GM18873 (cell line): Measurements from ENCODE around the gene FYN.
"Not testable (repeated sequence)": the region's sequence is repeated elsewhere in the genome, so short reads cannot be mapped to it uniquely, and the experiment has no call there.

ENCODE experiments used
- ATAC-seq: cut with Tn5 transposase; IDR thresholded peaks from one replicate; pipeline ENCODE4 v1.9.1; 2021; ENCODE audit warnings: mild to moderate bottlenecking, moderate library complexity, moderate number of reproducible peaks; ENCODE audit not compliant: unreplicated experiment, low FRiP score

Gene FYN

DNA sequence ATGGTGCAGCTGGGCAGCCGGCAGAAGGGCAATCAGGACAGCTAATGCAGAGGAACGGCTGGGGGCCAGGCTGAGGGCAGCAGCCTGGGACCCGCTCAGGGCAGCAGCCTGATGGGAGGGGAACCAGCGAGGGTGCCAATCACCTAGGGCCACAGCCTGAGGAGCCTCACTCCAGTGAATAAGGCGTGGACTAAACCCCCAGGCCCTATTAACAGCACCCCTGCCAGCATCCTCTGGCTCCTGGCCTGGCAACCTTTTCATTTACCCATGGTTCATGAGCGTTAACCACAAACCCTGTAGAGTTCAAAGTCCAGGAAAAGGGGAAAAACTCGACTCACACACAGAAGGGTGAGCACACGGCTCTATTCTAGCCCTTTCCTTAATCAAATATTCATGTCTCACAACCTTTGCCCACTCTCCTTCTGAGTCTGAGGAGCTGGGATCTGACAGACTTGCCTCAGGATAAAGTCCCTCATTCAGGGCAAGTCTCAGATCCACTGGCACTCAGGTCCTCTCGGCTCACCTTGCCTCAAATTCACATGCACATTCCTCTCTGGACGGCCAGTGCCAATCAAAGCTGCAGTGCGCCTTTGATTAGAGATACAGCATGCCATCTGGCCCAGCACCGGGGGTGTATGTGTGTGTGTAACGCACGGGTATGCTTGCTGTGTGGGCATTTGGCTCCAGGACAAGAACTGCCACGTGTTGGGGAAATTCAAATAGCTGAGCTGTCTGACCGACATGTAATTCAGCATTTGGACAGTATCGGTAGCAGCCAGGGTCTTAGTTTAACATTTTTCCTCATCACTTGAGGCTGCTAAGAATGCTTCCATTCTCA is 180.7 kb downstream of the FYN start:
- ATAC-seq: no peak

DNA sequence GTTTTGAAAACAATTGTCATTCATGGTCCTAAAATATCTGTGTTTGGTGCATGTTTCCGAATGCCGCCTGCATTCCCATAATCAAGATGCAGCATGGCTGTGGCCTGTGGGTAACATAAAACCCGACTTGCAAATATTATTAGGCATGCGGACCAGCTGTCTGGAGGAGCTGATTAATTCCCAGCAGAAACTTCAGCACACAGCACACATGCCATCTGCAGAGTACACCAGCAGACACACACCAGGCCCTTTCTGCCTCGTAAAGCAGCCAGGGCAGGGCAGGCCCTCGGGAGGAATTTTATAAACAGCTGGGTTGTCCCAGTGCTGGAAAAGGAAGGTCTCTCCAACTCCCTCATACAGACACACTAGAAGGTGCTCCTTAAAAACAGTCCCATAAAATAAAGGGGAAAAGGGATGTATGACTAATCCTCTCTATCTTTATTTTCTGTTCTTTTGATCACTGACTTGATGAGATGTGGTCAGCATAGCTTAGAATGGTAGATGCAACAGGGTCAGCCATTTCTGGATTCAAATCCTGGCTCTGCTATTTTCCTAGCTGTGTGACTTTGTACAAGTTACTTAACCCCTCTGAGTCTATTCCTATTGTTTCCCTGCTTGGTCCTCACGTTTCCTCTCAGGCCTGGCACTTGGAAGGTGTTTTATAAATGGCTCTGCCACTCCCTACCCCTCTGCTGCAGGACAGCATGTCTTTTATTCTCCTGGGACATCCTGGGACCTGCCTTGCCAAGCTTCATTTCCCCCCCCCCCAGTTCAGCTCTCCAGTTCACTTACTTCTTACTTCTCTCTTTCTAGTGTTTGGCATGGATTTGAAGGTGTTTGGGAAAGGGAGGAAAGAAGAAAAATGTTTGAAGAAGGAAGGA is 181.7 kb downstream of the FYN start:
- ATAC-seq: no peak

DNA sequence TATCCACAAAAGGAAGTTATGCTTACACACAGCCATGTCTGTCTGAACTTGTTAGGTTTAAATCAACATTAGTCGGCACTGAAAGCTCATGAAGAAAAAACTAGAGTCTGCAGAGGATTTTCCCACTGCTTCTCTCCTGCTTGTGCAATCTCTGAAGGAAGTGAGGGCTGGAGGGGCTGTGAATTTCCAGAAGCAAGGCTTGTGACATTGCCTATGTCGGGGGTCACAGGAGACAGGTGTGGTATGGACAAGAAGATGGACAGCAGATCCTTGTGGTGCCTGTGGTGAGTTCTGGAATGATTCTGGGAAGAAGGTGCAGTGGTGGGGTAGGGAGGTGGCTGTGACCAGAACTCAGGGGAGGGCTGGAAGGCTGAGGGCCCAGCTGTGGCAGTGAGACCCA is 183.3 kb downstream of the FYN start:
- no peak for ATAC-seq

DNA sequence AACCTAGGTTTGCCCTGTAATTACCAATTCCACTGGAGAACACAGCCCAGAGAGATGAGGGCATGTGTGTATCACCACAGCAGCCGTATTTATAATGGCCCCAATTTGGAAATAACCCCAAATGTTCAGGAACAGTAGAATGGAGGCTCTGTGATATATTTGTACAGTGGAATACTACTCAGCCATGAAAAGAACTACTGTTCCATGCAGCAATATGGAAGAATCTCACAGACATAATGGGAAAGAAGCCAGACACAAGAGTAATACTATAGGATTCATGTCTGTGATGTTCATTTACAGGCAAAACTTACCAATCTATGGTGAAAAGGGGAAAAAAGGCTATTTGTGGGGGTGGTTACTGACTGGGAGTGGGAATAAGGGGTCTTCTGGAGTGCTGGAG is 183.8 kb downstream of the FYN start:
- no peak for ATAC-seq

DNA sequence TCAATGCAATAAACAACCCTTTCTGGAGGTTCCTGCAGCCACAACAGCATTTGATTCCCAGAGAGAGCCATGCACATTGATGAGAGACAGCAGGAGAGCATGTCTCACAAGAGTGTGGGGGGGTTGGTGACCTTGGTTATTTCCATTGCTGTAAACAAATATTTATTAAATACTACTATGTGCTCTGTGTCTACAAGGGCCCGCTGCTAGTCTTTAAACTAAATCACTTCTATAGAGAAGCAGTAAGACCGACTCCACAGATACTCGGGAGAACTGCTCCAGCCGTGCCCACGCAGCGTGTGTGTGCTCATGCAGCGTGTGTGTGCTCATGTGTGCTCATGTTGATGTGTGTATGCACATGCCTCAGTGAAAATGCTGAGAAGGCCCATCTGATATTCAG is 184.9 kb downstream of the FYN start:
- no peak for ATAC-seq

DNA sequence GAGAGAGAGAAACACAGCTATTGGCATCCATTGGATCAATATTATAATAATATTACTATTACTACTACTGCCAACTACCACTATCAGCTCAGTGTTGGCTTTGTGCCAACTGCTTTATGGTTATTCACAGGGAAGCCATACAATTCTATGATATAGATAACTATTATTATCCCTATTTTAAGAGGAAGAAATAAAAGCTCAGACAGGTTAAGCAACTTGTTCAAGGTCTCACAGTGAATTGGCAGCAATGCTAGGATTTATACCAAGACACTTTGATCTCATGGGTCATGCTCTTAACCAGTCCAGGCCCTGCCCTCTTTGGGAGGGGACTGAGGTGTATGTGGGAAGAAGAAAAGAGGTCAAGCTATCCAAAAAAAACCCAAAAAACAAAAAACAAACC is 185.6 kb downstream of the FYN start:
- no peak for ATAC-seq

DNA sequence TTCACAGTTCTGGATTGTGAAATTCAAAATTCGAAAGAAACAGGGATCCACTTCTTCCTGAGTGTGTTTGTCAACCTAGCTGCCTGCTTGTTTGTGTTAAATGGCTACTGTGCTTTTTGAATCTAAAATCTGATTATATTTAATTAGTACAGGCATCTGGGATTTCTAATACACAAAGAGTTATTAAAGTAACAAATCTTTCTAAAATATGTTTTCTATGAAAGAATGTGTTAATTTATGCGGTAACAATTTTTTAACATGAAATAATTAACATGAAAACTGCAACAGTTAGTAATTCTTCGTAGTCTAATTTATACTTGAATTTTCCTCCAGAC is 186.4 kb downstream of the FYN start:
- ATAC-seq: no peak

DNA sequence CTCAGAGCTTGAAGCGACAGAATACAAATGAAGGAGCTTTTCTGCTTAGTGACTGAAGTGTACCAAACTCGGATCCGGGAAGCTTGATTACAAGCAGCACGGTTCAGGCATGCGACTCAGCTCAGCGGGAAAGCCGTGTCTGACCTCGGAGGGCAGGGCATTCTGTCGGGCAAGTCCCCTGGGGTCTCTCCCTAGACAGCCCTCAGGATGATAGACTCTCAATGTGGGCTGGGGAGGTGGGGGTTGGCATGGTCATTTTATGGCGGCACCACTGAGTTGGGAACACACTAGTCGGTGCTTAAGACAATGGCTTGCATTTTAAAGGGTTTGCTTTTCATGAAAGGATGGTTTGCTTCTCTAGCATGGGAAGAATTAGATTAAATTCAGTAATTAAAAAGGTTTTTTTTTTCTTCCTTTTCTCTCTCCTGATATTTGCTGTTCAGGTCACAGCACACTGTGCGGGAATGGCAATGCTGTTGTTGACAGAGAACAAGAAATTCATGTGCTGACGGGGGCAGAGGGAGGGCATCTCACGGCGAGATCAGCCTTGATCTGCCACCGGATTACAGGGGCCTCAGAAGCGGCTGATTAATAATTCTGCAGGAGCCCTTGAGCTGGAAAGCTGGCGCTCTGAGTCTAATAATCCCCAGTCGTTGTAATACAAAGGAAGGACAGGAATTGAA is 186.9 kb downstream of the FYN start:
- ATAC-seq: no peak

DNA sequence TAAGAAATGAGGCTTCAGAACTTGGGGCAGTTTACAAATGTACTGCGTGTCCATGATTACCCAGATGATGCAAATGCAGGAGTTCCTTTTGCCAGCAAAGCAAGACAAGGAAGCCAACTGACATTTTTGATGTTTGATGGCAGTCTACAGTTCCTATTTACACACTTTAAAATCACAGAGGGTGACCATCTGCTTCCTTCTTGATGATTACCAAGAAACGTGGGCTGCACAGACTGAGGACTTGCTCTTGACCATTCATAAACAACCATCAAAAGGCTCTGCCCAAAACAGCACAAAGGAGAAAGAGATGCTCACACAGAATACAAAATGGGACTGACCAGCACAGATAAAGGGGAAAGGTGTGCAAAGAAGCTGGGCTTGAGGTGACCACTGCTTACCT is 187.7 kb downstream of the FYN start:
- no peak for ATAC-seq

DNA sequence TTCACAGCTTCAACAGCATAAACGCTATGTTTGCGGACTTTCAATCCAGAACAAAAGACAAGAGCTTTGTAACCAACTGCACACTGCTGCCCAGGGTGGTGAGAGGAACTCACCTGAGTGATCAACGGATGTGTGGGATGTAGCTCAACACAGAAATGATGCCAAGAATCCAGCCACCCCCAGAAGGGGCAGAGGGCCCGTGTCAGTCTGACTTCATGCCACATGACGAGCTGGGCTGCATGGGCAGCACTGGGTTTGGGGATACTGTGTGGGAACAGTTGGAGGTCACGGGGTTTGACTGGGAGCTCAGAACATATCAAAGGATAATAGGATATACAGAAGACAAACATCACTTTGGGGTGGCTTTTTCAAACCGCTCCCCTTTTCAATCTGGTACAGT is 188.2 kb downstream of the FYN start:
- ATAC-seq: no peak

DNA sequence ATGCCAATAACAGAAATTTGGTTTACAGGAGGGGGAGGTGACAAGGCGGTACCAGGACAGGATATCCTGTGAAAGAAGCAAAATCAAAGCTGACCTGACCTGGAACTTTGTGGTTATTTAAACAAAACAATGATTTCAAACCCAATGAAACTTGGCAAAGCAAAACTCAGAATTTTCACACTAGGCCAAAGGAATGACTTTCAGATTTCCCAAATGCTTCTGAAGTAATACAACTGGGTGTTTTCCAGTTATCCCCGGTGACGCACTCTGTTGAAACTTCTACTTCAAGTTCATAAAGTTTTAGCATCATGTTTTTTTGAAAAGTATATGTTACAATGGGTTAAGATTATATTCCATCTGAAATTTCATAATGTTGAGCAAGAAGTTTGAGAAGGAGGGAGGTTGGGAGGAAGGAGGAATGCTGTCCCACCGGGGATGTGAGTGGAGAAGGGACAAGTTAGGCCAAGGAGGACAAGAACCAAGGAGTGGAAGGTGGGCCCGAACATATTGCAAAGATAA is 189.4 kb downstream of the FYN start:
- ATAC-seq: no peak

DNA sequence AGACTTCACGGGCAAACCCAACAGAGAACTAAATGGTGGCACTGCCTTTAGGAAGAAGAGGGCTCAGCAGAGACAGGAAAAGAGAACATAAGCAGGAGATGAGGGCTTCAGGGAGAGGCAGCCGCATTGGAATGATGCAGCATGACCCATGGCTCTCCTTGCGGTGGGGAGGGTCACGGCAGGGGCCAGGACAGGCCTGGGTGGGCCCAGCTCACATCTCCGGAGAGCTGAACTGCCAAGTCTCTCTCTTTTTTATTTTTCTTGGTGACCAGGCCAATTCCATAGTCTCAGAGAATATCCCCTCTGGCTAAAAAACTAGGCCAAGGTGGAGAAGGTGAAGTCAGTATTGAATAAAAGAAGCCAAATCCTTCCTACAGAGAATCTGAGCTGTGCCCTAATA is 190.1 kb downstream of the FYN start:
- ATAC-seq: no peak

DNA sequence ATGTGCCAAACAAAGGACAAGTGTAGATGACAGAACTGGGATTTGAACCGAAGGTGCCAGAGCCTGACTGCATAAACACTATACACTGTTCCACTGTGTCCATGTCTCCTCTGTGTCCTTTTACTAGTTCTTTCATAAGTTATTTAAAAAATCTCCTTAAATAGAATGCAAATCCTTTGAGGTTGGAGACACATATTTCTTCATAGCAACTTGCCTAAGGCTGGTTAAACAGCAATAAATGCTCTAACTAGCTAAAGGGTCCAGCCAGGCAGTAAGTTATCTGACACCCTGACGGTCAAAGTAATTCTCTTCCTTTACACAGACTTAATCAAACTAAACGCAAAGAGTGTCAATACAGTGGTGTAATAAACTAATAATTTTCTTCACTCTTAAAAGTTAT is 191.4 kb downstream of the FYN start:
- no peak for ATAC-seq

DNA sequence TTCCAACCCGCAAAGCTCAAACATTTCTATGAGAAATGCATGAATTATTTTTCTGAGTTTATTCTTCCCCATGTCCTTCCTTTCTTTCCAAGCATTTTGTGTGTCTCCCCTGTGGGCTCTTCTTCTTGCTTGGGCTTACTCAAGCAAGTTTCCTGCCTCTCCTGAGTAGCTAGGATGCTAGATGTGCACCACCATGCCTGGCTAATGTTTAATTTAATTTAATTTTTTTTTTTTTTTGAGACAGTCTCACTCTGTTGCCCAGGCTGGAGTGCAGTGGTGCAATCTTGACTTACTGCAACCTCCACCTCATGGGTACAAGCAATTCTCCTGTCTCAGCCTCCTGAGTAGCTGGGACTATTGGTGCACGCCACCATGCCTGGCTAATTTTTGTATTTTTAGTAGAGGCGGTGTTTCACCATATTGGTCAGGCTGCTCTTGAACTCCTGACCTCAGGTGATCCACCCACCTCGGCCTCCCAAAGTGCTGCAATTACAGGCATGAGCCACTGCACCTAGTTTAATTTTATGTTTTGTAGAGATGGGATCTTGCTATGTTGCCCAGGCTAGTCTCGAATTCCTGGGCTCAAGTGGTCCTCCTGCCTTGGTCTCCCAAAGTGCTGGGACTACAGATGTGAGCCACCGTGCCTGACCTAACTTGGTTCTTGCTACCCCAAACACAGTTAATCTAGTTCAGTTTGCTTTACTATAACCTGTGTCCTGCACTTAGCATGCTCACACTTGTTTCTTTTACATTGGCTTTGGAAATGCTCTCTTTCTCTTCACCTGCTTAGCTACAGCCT is 192.2 kb downstream of the FYN start:
- ATAC-seq: not testable (repeated sequence)

DNA sequence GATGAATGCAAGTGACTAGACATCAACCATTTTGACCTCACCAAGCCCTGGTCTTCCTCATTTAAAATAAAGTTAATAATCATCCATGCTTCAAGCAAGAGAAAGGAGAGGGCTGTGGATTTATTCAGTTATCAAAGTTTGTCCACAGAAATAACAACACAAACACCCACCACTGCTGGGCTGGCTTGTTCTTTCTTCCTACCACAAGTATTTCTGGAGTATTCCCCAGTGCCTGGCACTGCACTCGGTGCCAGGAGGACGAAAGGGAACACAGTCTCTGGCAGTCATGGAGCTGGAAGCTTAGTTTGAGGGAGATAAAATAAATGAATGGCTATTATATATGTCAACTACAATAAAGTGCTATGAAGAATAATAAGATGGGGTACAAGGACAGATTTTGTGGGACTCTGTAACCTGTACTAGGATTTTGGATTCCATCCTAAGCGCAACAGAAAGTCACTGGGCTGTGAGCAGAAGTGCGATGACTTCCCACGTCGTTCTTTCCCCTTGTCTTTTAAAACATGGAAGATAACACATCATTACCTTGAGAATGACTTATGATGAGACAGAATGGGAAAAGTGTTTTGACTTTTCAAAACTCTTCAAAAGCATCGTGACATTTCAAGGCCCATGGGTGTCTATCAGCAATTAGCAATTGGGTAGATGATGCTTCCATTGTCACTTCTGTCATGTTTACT is 193.1 kb downstream of the FYN start:
- no peak for ATAC-seq

DNA sequence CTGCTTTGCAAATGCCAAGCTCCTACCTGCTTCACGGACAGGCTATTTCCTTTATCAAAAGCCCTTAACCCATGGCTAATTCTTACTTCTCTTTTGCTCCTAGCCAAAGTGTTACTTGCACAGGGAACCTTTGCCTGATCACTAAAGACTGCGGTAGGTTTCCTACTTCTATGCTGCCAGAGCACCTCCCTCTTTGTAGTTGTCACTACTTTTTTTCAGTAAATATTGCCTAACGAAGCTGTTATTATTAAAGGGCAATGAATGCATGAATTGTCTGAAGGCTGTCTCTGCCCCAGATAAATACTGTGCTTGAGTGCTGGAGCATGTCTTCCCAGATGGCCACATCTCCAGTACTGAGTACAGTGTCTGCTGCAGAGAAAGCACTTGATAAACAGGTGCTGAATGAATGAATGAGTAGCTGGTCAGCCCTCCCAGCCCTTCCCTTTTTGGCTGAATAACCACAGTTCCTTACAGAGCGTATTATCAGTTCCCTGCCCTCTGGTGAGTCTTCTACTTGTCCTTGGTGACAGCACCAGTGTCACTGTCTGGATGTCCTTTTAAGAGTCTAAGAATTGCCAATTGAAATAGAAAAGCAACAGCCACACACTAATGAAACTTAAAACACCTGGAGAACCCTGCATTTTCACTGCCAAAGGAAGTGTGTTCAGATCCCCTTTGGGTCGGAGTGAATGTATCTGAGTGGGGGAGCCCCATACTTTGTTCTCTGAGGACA is 194.0 kb downstream of the FYN start:
- no peak for ATAC-seq

DNA sequence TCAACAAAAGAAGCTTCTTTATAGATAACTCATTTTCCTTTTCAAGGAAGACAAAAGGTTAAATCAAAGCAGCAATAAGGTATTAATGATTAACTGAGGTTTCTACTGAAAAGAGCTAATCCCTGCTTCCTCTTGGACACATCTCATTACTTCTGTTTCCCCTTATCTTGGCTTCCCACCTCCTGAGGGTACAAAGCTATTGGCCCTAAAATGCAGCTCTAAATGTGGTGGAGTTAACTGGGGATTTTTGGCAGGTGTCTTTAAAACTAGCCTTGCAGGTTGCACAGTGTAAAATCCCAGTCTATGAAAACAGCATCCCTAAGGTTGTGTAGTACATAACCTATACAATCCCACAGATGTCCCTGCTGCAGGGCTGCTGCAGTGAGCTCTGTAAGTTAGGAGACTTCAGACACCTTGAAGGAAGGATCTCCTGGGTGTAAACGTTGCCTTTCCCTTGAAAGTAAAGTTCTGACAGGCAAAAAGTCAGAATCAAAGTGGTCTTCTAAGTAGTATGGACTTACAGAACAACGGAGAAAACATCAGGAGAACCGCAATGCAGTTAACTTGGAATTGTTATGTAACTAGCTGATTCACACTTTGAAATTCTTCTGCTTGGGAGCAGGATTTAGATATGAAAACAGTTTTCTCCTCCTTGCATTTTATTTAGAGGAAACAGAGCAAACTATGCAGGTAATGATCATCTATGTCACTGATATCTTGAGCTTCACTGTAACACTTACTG is 195.8 kb downstream of the FYN start:
- ATAC-seq: no peak

DNA sequence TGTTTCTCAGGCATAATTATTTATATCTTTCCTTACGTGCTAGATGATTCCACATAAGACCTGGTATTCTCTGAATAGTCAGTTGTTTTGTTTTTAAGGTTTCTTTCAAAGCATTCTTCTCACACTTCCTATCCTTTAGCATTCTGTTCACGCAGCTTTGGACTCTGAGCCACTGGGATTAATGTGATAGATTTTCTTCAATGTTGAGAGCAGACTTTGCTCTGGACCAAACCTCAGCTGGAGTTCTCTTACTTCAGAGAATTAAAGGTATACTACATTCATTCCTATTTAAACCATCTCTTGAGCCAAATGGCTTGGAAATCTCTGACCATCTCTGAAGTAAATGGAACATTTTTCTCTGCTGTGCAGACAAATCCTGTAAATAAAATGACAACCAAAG is 196.9 kb downstream of the FYN start:
- no peak for ATAC-seq
